ENCODE results near the gene IGFBP4.

Gene IGFBP4

GRCh38 chr17:40427002-40427491, 16.2 kb upstream of the IGFBP4 start:
- Histone ChIP-seq H3K27ac (peak overlapping the region; percentile 74; the same call in 1 of the 2 replicates), H3K36me3 (ENCODE audit: insufficient read depth, low read length) (no peaks in the 10 kb centered on the region), H3K9ac (ENCODE audit: insufficient read length) (no peak overlapping the region), H3K4me3 (no peak overlapping the region), H3K9me3 (ENCODE audit: low read depth, low read length) (no peaks in the 10 kb centered on the region)
- DNase-seq (ENCODE audit: low read depth, low spot score): no peak
- no peak for TF ChIP-seq FOXP2 (optimal IDR thresholded peaks at IDR 0.05; ENCODE audit: control extremely low read depth, extremely low read length, insufficient read depth)
- TF ChIP-seq POLR2AphosphoS5 (IDR thresholded peaks at IDR 0.05; ENCODE audit: borderline replicate concordance, low read depth, low read length): no peak
- no peak for TF ChIP-seq EZH2 (IDR thresholded peaks at IDR 0.05)

- Histone ChIP-seq H3K9ac (ENCODE audit: insufficient read length) (no peak overlapping the region), H3K4me3 (no peak overlapping the region), H3K9me3 (ENCODE audit: low read depth, low read length) (no peaks in the 10 kb centered on the region), H3K36me3 (ENCODE audit: insufficient read depth, low read length) (no peaks in the 10 kb centered on the region), H3K27ac (no peak overlapping the region)
- TF ChIP-seq FOXP2 (optimal IDR thresholded peaks at IDR 0.05; ENCODE audit: control extremely low read depth, extremely low read length, insufficient read depth): no peak
- no peak for TF ChIP-seq EZH2 (IDR thresholded peaks at IDR 0.05)
- TF ChIP-seq POLR2AphosphoS5 (IDR thresholded peaks at IDR 0.05; ENCODE audit: borderline replicate concordance, low read depth, low read length): no peak
- DNase-seq (ENCODE audit: low read depth, low spot score): no peak
These were observed 12.7 kb upstream of the IGFBP4 start for GRCh38 chr17:40430272-40431230.

- H3K9me3 ChIP-seq (ENCODE audit: low read depth, low read length): no peaks in the 10 kb centered on the region
- H3K4me3 ChIP-seq: no peak overlapping the region
- H3K36me3 ChIP-seq (ENCODE audit: insufficient read depth, low read length): no peaks in the 10 kb centered on the region
- no peak overlapping the region for H3K9ac ChIP-seq (ENCODE audit: insufficient read length)
- TF ChIP-seq POLR2AphosphoS5 (IDR thresholded peaks at IDR 0.05; ENCODE audit: borderline replicate concordance, low read depth, low read length) (no peak), FOXP2 (optimal IDR thresholded peaks at IDR 0.05; ENCODE audit: control extremely low read depth, extremely low read length, insufficient read depth) (no peak), EZH2 (IDR thresholded peaks at IDR 0.05) (no peak)
- H3K27ac ChIP-seq: no peak overlapping the region
- DNase-seq (ENCODE audit: low read depth, low spot score): no peak
These were observed 12.0 kb upstream of the IGFBP4 start for GRCh38 chr17:40431231-40431602.

- TF ChIP-seq FOXP2 (optimal IDR thresholded peaks at IDR 0.05; ENCODE audit: control extremely low read depth, extremely low read length, insufficient read depth) (no peak), EZH2 (IDR thresholded peaks at IDR 0.05) (no peak)
- peak overlapping the region; percentile 51 for H3K9ac ChIP-seq (ENCODE audit: insufficient read length)
- no peak for DNase-seq (ENCODE audit: low read depth, low spot score)
- no peak overlapping the region for H3K4me3 ChIP-seq
- no peaks in the 10 kb centered on the region for H3K9me3 ChIP-seq (ENCODE audit: low read depth, low read length)
- peak overlapping the region; percentile 85 for H3K27ac ChIP-seq
- no peaks in the 10 kb centered on the region for H3K36me3 ChIP-seq (ENCODE audit: insufficient read depth, low read length)
These were observed 10.3 kb upstream of the IGFBP4 start for GRCh38 chr17:40432864-40433528.

GRCh38 chr17:40433551-40434415, 9.5 kb upstream of the IGFBP4 start:
- H3K9me3 ChIP-seq (ENCODE audit: low read depth, low read length): no peaks in the 10 kb centered on the region
- DNase-seq (ENCODE audit: low read depth, low spot score): no peak

GRCh38 chr17:40436636-40437035, 6.6 kb upstream of the IGFBP4 start:
- DNase-seq (ENCODE audit: low read depth, low spot score): no peak
- no peak overlapping the region for H3K4me3 ChIP-seq
- no peak overlapping the region for H3K27ac ChIP-seq
- no peaks in the 10 kb centered on the region for H3K9me3 ChIP-seq (ENCODE audit: low read depth, low read length)
- no peak overlapping the region for H3K9ac ChIP-seq (ENCODE audit: insufficient read length)
- TF ChIP-seq FOXP2 (optimal IDR thresholded peaks at IDR 0.05; ENCODE audit: control extremely low read depth, extremely low read length, insufficient read depth) (no peak), EZH2 (IDR thresholded peaks at IDR 0.05) (no peak), POLR2AphosphoS5 (IDR thresholded peaks at IDR 0.05; ENCODE audit: borderline replicate concordance, low read depth, low read length) (no peak)
- H3K36me3 ChIP-seq (ENCODE audit: insufficient read depth, low read length): no peaks in the 10 kb centered on the region

More at GRCh38 chr17:40433551-40434415, 9.5 kb upstream of the IGFBP4 start:
- Histone ChIP-seq H3K36me3 (ENCODE audit: insufficient read depth, low read length) (no peaks in the 10 kb centered on the region), H3K9ac (ENCODE audit: insufficient read length) (peak overlapping the region; percentile 51), H3K4me3 (peak overlapping the region; percentile 25; the same call in 1 of the 2 replicates), H3K27ac (peak overlapping the region; percentile 85)
- TF ChIP-seq EZH2 (IDR thresholded peaks at IDR 0.05) (no peak), POLR2AphosphoS5 (IDR thresholded peaks at IDR 0.05; ENCODE audit: borderline replicate concordance, low read depth, low read length) (no peak), FOXP2 (optimal IDR thresholded peaks at IDR 0.05; ENCODE audit: control extremely low read depth, extremely low read length, insufficient read depth) (no peak)

- no peak for DNase-seq (ENCODE audit: low read depth, low spot score)
- no peak for TF ChIP-seq EZH2 (IDR thresholded peaks at IDR 0.05)
- TF ChIP-seq POLR2AphosphoS5 (IDR thresholded peaks at IDR 0.05; ENCODE audit: borderline replicate concordance, low read depth, low read length): no peak
- TF ChIP-seq FOXP2 (optimal IDR thresholded peaks at IDR 0.05; ENCODE audit: control extremely low read depth, extremely low read length, insufficient read depth): no peak
- Histone ChIP-seq H3K9me3 (ENCODE audit: low read depth, low read length) (no peaks in the 10 kb centered on the region), H3K36me3 (ENCODE audit: insufficient read depth, low read length) (no peaks in the 10 kb centered on the region), H3K4me3 (no peak overlapping the region), H3K27ac (no peak overlapping the region), H3K9ac (ENCODE audit: insufficient read length) (no peak overlapping the region)
These were observed 6.0 kb upstream of the IGFBP4 start for GRCh38 chr17:40437095-40437732.
